Lung (tissue), 12 donors: ENCODE results near the gene TDRKH. TPM values are rescaled to one million over a fixed set of nuclear protein-coding genes. Genes with fewer than 3 reads are reported as not detected.
"Not testable (repeated sequence)": the region's sequence is repeated elsewhere in the genome, so short reads cannot be mapped to it uniquely, and the experiment has no call there.

Source experiments
- ATAC-seq: fragments of 200-7000 bp; cut with Tn5 transposase; one replicate; pipeline ENCODE4 v1.9.1; 2020; ENCODE audit warnings: moderate number of reproducible peaks; ENCODE audit not compliant: insufficient read depth, low FRiP score
- DNase-seq, 3 donors: peaks; one replicate each; pipeline ENCODE4 v3.0.0-alpha.2; 2013 to 2017
- H3K27ac ChIP-seq, 2 donors: one replicate each; pipeline ENCODE4 v1.5.1; 2013; ENCODE audit warnings: mild to moderate bottlenecking in 2 of 2, moderate library complexity in 2 of 2, control low read depth in 1 of 2, inconsistent platforms in 1 of 2, low read depth in 1 of 2, low read length in 1 of 2
- H3K27me3 ChIP-seq, 3 donors: one replicate each; pipeline ENCODE4 v1.5.1; 2013; ENCODE audit warnings: low read length in 2 of 3; ENCODE audit not compliant: control insufficient read depth in 3 of 3, insufficient read depth in 3 of 3
- H3K36me3 ChIP-seq, 4 donors: one replicate each; pipeline ENCODE4 v1.5.1; 2013; ENCODE audit warnings: low read length in 4 of 4, mild to moderate bottlenecking in 1 of 4, moderate library complexity in 1 of 4; ENCODE audit not compliant: control insufficient read depth in 4 of 4, insufficient read depth in 4 of 4
- H3K4me1 ChIP-seq, 5 donors: one replicate each; pipeline ENCODE4 v1.5.1; 2013; ENCODE audit warnings: low read length in 5 of 5, mild to moderate bottlenecking in 2 of 5, moderate library complexity in 1 of 5; ENCODE audit not compliant: control insufficient read depth in 5 of 5, insufficient read depth in 5 of 5
- H3K4me3 ChIP-seq: one replicate; pipeline ENCODE4 v1.5.1; 2013; ENCODE audit warnings: mild to moderate bottlenecking, control low read depth, moderate library complexity
- H3K9ac ChIP-seq, 2 donors: one replicate each; pipeline ENCODE4 v1.5.1; 2013; ENCODE audit warnings: low read length in 2 of 2, control low read depth in 1 of 2; ENCODE audit not compliant: insufficient read depth in 1 of 2
- H3K9me3 ChIP-seq, 4 donors: one replicate each; pipeline ENCODE4 v1.5.1; 2013; ENCODE audit warnings: low read length in 3 of 4, mild to moderate bottlenecking in 1 of 4, moderate library complexity in 1 of 4; ENCODE audit not compliant: control insufficient read depth in 4 of 4, insufficient read depth in 3 of 4
- CTCF ChIP-seq: IDR thresholded peaks from 2 replicates; pipeline ENCODE4 v1.5.1; 2012; ENCODE audit warnings: mild to moderate bottlenecking; ENCODE audit errors: control extremely low read depth, extremely low read depth
- WGBS, 2 donors: extraction: QIAGEN DNeasy Blood & Tissue Kit; methylation state at CpG; one replicate each; pipeline ENCODE4 v1.1.7; 2013; 5-methylcytosine and 5-hydroxymethylcytosine counted together
- polyA plus RNA-seq, 2 donors: library from polyadenylated mRNA; stranded (reverse); fragments of 200-250 nt; gene quantifications; one replicate each; pipeline ENCODE4 v1.2.1, GENCODE V29; 2013
- total RNA-seq, 2 donors: library from RNA; depleted of rRNA in 1 of 2; stranded (reverse); fragments of >200 nt in 1 of 2; gene quantifications; one replicate each; pipeline ENCODE4 v1.2.1, GENCODE V29; 2014 to 2021
- donor health status: control.
- donor health status: control.
- donor health status: Bipolar disorder and iron deficiency.
- donor health status: healthy.
- donor health status: DM: yes; HTN: yes; CAD: no.

Gene TDRKH
- total and polyA plus RNA-seq, 4 donors: 5.6 to 18.1 (median 8.8) TPM

- 93 to 95% methylated on average over 3 of the region's 3 CpGs for WGBS, 2 donors
Observed at GRCh38 chr1:151782741-151783140, 7.6 kb downstream of the TDRKH start.

GRCh38 chr1:151782026-151782425 is 8.3 kb downstream of the TDRKH start:
- 86 to 90% methylated on average over 5 of the region's 5 CpGs for WGBS, 2 donors
- not testable (repeated sequence) for H3K4me3 ChIP-seq, H3K9ac ChIP-seq, H3K4me1 ChIP-seq, DNase-seq, H3K27ac ChIP-seq, H3K27me3 ChIP-seq, H3K9me3 ChIP-seq, ATAC-seq
- H3K36me3 ChIP-seq: peaks cover 0 to 13% (median 2%) of the 10 kb centered on the region in 4 donors

More at GRCh38 chr1:151782741-151783140, 7.6 kb downstream of the TDRKH start:
- H3K9me3 ChIP-seq: no peaks in the 10 kb centered on the region
- H3K4me1 ChIP-seq: no peaks in the 10 kb centered on the region
- ATAC-seq (no peak), DNase-seq (no peak)
- H3K27ac ChIP-seq: no peak overlapping the region
- H3K4me3 ChIP-seq: no peak overlapping the region
- peaks cover 0 to 11% (median 2%) of the 10 kb centered on the region in 4 donors for H3K36me3 ChIP-seq
- H3K27me3 ChIP-seq: peaks cover 0 to 5% (median 2%) of the 10 kb centered on the region in 3 donors
- H3K9ac ChIP-seq: no peak overlapping the region
- no peak for TF ChIP-seq CTCF

GRCh38 chr1:151780736-151781135 is 9.6 kb downstream of the TDRKH start:
- peaks cover 0 to 13% (median 3%) of the 10 kb centered on the region in 4 donors for H3K36me3 ChIP-seq
- WGBS, 2 donors: 81 to 88% methylated on average over 5 of the region's 5 CpGs
- not testable (repeated sequence) for H3K27ac ChIP-seq, ATAC-seq, H3K4me3 ChIP-seq, H3K27me3 ChIP-seq, H3K9me3 ChIP-seq, DNase-seq, H3K4me1 ChIP-seq, H3K9ac ChIP-seq

GRCh38 chr1:151779852-151780251 is 10.4 kb downstream of the TDRKH start:
- H3K9me3 ChIP-seq: no peaks in the 10 kb centered on the region
- H3K4me3 ChIP-seq: no peak overlapping the region
- H3K4me1 ChIP-seq: no peaks in the 10 kb centered on the region
- H3K36me3 ChIP-seq: peaks cover 0 to 13% (median 4%) of the 10 kb centered on the region in 4 donors
- H3K27me3 ChIP-seq: no peaks in the 10 kb centered on the region
- no peak overlapping the region for H3K27ac ChIP-seq
- H3K9ac ChIP-seq: no peak overlapping the region
- no peak for TF ChIP-seq CTCF
- DNase-seq (no peak), ATAC-seq (no peak)
- 78 to 89% methylated on average over 4 of the region's 4 CpGs for WGBS, 2 donors
